Measurements from ENCODE around the gene SPRED3.

GRCh38 chr19:38346837-38347236 is 41.7 kb upstream of the SPRED3 start:
- no peak for TF ChIP-seq CTCF (IDR thresholded peaks at IDR 0.05)
- no peak for TF ChIP-seq EZH2 (IDR thresholded peaks at IDR 0.05; ENCODE audit: borderline replicate concordance, insufficient read depth, low read depth, low read length, poor library complexity, severe bottlenecking)

All from B cell (primary cell).